ENCODE data around the gene HPS1. TPM values are rescaled to one million over a fixed set of nuclear protein-coding genes. Genes with fewer than 3 reads are reported as not detected.

The HPS1 gene
- total RNA-seq, 1 donor from 2014 or later = 51.7 TPM

- no peak overlapping the region for H3K4me3 Mint-ChIP-seq
- H3K36me3 Mint-ChIP-seq = no peaks in the 10 kb centered on the region
- DNase-seq (ENCODE audit: low spot score in 2 of 2, unreplicated experiment in 2 of 2) = no peak
- H3K27me3 Mint-ChIP-seq (ENCODE audit: low read depth) = no peaks in the 10 kb centered on the region
- TF ChIP-seq CTCF (IDR thresholded peaks at IDR 0.05; ENCODE audit: unreplicated experiment) = no peak
- H3K4me1 Mint-ChIP-seq = no peaks in the 10 kb centered on the region
- no peak overlapping the region for H3K27ac Mint-ChIP-seq
- H3K9me3 Mint-ChIP-seq = peaks cover 4% of the 10 kb centered on the region
Observed at GRCh38 chr10:98478430-98479222, 31.9 kb upstream of the HPS1 start.

GRCh38 chr10:98477861-98478260 lies 31.1 kb upstream of the HPS1 start:
- Mint-ChIP-seq H3K36me3 (no peaks in the 10 kb centered on the region), H3K4me3 (no peak overlapping the region), H3K9me3 (no peaks in the 10 kb centered on the region), H3K4me1 (no peaks in the 10 kb centered on the region), H3K27me3 (ENCODE audit: low read depth) (no peaks in the 10 kb centered on the region), H3K27ac (no peak overlapping the region)
- TF ChIP-seq CTCF (IDR thresholded peaks at IDR 0.05; ENCODE audit: unreplicated experiment) = no peak
- DNase-seq (ENCODE audit: low spot score in 2 of 2, unreplicated experiment in 2 of 2) = no peak

- Mint-ChIP-seq H3K9me3 (no peaks in the 10 kb centered on the region), H3K36me3 (no peaks in the 10 kb centered on the region), H3K4me3 (no peak overlapping the region), H3K4me1 (peaks cover 14% of the 10 kb centered on the region), H3K27ac (no peak overlapping the region), H3K27me3 (ENCODE audit: low read depth) (peaks cover 4% of the 10 kb centered on the region)
- DNase-seq (ENCODE audit: low spot score in 2 of 2, unreplicated experiment in 2 of 2) = no peak
- TF ChIP-seq CTCF (IDR thresholded peaks at IDR 0.05; ENCODE audit: unreplicated experiment) = no peak
Observed at GRCh38 chr10:98474628-98475027, 27.9 kb upstream of the HPS1 start.

GRCh38 chr10:98472196-98472595 lies 25.5 kb upstream of the HPS1 start:
- peaks cover 4% of the 10 kb centered on the region for H3K27me3 Mint-ChIP-seq (ENCODE audit: low read depth)

GRCh38 chr10:98470850-98471249 lies 24.1 kb upstream of the HPS1 start:
- no peak overlapping the region for H3K4me3 Mint-ChIP-seq

More at GRCh38 chr10:98472196-98472595, 25.5 kb upstream of the HPS1 start:
- Mint-ChIP-seq H3K9me3 (no peaks in the 10 kb centered on the region), H3K4me3 (no peak overlapping the region), H3K36me3 (no peaks in the 10 kb centered on the region), H3K4me1 (peaks cover 24% of the 10 kb centered on the region), H3K27ac (no peak overlapping the region)
- TF ChIP-seq CTCF (IDR thresholded peaks at IDR 0.05; ENCODE audit: unreplicated experiment) = no peak
- no peak for DNase-seq (ENCODE audit: low spot score in 2 of 2, unreplicated experiment in 2 of 2)

More at GRCh38 chr10:98470850-98471249, 24.1 kb upstream of the HPS1 start:
- Mint-ChIP-seq H3K9me3 (no peaks in the 10 kb centered on the region), H3K36me3 (no peaks in the 10 kb centered on the region), H3K27ac (no peak overlapping the region), H3K27me3 (ENCODE audit: low read depth) (peaks cover 4% of the 10 kb centered on the region), H3K4me1 (peaks cover 32% of the 10 kb centered on the region)
- DNase-seq (ENCODE audit: low spot score in 2 of 2, unreplicated experiment in 2 of 2) = no peak
- no peak for TF ChIP-seq CTCF (IDR thresholded peaks at IDR 0.05; ENCODE audit: unreplicated experiment)

Data from mesothelial cell of epicardium (in vitro differentiated cells).